ENCODE data around the gene PROB1. TPM values are rescaled to one million over a fixed set of nuclear protein-coding genes. Genes with fewer than 3 reads are reported as not detected.
A peak's percentile ranks its signal among the peaks of the same experiment; 100 is the strongest.

Gene PROB1
- total and polyA plus RNA-seq, 2 of the 13 experiments (the other 11 are each of a cell fraction or from before 2014, with no cell fraction given): 0.69 to 1.1 TPM

DNA sequence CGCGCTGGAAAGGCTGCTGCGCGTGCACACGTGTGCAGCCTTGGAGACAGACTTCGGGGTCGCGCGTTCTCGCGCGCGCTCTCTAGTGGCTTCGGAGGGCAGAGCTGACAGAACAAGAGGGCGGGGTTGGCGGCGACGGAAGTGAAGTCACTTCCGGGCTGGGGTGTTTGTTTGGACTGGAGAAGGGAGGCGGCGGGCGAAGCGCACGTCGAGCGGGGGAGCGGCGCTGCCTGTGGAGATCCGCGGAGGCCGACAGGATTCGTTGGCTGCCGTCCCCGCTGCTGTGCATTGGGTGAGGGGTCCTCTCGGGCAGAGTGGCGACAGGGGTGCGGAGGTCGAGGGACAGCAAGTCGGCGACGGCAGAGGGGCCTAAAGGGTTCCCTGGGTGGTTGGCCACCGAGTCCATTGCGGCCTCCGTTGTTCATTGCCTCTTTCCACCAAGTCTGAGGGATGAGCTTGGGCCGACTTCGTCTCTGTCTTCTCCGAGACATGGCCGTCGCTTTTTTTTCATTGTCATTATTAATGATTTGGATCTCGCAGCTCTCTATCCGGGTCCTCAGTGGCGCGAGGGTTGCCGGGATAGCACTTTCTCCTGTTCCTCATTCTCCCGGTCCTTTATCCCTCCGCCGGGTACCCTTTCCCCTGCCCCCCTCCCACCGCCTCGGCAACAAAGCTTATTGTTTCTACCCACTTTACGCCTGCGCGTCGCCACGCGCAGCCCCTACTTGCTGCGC, 53.0 kb downstream of the PROB1 start, which contains the start of gene PAIP2 (continued):
- TF ChIP-seq MAZ (IDR thresholded peaks at IDR 0.05; ENCODE audit: borderline replicate concordance, low read depth, low read length) (peak; percentile 69; the same call in 1 of the 2 replicates), MAZ (CRISPR knock-in tag; IDR thresholded peaks at IDR 0.05; ENCODE audit: low read depth) (peak; percentile 81), ZNF234 (CRISPR knock-in tag; conservative IDR thresholded peaks at IDR 0.05) (0 out of 2 replicates have a peak, but pooled peaks have one; percentile 30), ZNF670 (CRISPR knock-in tag; IDR thresholded peaks at IDR 0.05; ENCODE audit: borderline replicate concordance) (peak; percentile 82; the same call in 1 of the 2 replicates), ZFYVE20 (CRISPR knock-in tag; IDR thresholded peaks at IDR 0.05; ENCODE audit: borderline replicate concordance, low read depth) (no peak), SOX6 (IDR thresholded peaks at IDR 0.05) (no peak), SOX6 (CRISPR knock-in tag; IDR thresholded peaks at IDR 0.05) (peak; percentile 89), ZNF17 (CRISPR knock-in tag; IDR thresholded peaks at IDR 0.05) (no peak), CHD4 (IDR thresholded peaks at IDR 0.05; ENCODE audit: borderline replicate concordance, low read length) (no peak), ELF4 (CRISPR knock-in tag; IDR thresholded peaks at IDR 0.05; ENCODE audit: borderline replicate concordance) (no peak), RCOR2 (CRISPR knock-in tag; IDR thresholded peaks at IDR 0.05) (no peak), U2AF1 (optimal IDR thresholded peaks at IDR 0.05; ENCODE audit: low read depth, low read length) (peak; percentile 85), ZFY (CRISPR knock-in tag; IDR thresholded peaks at IDR 0.05) (peak; percentile 90), ZFP82 (CRISPR knock-in tag; IDR thresholded peaks at IDR 0.05; ENCODE audit: borderline replicate concordance) (peak; percentile 36; the same call in 1 of the 2 replicates)
- TF ChIP-seq, protein P1, sequence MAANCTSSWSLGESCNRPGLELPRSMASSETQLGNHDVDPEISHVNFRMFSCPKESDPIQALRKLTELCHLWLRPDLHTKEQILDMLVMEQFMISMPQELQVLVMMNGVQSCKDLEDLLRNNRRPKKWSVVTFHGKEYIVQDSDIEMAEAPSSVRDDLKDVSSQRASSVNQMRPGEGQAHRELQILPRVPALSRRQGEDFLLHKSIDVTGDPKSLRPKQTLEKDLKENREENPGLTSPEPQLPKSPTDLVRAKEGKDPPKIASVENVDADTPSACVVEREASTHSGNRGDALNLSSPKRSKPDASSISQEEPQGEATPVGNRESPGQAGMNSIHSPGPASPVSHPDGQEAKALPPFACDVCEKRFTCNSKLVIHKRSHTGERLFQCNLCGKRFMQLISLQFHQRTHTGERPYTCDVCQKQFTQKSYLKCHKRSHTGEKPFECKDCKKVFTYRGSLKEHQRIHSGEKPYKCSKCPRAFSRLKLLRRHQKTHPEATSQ (CRISPR knock-in tag; IDR thresholded peaks at IDR 0.05; ENCODE audit: borderline replicate concordance): 0 out of 2 replicates have a peak, but pooled peaks have one; percentile 79
- TF ChIP-seq, protein P2, sequence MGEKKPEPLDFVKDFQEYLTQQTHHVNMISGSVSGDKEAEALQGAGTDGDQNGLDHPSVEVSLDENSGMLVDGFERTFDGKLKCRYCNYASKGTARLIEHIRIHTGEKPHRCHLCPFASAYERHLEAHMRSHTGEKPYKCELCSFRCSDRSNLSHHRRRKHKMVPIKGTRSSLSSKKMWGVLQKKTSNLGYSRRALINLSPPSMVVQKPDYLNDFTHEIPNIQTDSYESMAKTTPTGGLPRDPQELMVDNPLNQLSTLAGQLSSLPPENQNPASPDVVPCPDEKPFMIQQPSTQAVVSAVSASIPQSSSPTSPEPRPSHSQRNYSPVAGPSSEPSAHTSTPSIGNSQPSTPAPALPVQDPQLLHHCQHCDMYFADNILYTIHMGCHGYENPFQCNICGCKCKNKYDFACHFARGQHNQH (CRISPR knock-in tag; IDR thresholded peaks at IDR 0.05): peak; percentile 78; the same call in 1 of the 2 replicates
- TF ChIP-seq, protein P3, sequence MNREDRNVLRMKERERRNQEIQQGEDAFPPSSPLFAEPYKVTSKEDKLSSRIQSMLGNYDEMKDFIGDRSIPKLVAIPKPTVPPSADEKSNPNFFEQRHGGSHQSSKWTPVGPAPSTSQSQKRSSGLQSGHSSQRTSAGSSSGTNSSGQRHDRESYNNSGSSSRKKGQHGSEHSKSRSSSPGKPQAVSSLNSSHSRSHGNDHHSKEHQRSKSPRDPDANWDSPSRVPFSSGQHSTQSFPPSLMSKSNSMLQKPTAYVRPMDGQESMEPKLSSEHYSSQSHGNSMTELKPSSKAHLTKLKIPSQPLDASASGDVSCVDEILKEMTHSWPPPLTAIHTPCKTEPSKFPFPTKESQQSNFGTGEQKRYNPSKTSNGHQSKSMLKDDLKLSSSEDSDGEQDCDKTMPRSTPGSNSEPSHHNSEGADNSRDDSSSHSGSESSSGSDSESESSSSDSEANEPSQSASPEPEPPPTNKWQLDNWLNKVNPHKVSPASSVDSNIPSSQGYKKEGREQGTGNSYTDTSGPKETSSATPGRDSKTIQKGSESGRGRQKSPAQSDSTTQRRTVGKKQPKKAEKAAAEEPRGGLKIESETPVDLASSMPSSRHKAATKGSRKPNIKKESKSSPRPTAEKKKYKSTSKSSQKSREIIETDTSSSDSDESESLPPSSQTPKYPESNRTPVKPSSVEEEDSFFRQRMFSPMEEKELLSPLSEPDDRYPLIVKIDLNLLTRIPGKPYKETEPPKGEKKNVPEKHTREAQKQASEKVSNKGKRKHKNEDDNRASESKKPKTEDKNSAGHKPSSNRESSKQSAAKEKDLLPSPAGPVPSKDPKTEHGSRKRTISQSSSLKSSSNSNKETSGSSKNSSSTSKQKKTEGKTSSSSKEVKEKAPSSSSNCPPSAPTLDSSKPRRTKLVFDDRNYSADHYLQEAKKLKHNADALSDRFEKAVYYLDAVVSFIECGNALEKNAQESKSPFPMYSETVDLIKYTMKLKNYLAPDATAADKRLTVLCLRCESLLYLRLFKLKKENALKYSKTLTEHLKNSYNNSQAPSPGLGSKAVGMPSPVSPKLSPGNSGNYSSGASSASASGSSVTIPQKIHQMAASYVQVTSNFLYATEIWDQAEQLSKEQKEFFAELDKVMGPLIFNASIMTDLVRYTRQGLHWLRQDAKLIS (CRISPR knock-in tag; IDR thresholded peaks at IDR 0.05): 0 out of 2 replicates have a peak, but pooled peaks have one; percentile 49
